GM19025 (cell line): ENCODE data around the gene SNED1.

Source experiments
- ATAC-seq: cut with Tn5 transposase; IDR thresholded peaks from one replicate; pipeline ENCODE4 v1.9.1; 2021; ENCODE audit warnings: mild to moderate bottlenecking, low read depth, moderate library complexity; ENCODE audit not compliant: unreplicated experiment

Gene SNED1

GRCh38 chr2:241003830-241004564, 5.6 kb downstream of the SNED1 start:
- ATAC-seq, result no peak

- ATAC-seq, result no peak
Observed at GRCh38 chr2:241005569-241005968, 7.2 kb downstream of the SNED1 start.

DNA sequence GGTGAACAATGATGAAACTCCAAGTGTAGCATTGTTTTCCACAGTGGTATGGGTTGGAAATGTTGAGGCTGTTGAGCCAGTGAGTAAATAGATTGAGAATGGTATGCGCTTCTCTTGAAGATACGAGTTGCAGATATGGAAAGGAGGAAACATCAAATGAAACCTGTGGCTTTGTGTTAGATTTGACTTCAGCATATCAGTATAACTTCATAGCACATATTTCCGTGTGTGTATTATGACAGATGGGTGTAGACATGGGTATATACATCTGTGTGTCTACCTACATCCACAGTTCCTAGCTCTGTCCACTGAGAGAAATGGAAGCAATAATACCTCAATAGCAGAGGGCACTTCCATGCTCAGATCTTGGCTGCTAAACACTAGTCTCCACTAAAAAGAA, 8.0 kb downstream of the SNED1 start:
- ATAC-seq, result no peak

DNA sequence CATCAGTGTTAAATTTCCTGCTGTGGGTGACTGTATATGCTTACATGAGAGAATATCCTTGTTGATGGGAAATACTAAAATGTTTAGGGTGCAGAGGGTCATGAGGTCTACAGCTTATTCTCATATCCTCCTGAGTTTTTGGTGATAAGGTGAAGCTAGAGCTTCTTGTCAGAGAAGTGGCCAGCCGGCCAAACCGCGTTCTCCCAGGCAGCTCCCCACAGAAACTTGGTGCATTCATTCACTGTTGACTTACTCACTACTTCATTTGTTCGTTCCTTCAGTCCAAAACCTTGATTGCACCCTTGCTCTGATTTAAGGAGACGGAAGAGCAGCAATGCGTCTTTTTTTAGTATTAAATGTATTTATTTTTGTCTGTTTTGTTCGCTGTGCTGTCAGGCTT, 8.7 kb downstream of the SNED1 start:
- no peak for ATAC-seq

DNA sequence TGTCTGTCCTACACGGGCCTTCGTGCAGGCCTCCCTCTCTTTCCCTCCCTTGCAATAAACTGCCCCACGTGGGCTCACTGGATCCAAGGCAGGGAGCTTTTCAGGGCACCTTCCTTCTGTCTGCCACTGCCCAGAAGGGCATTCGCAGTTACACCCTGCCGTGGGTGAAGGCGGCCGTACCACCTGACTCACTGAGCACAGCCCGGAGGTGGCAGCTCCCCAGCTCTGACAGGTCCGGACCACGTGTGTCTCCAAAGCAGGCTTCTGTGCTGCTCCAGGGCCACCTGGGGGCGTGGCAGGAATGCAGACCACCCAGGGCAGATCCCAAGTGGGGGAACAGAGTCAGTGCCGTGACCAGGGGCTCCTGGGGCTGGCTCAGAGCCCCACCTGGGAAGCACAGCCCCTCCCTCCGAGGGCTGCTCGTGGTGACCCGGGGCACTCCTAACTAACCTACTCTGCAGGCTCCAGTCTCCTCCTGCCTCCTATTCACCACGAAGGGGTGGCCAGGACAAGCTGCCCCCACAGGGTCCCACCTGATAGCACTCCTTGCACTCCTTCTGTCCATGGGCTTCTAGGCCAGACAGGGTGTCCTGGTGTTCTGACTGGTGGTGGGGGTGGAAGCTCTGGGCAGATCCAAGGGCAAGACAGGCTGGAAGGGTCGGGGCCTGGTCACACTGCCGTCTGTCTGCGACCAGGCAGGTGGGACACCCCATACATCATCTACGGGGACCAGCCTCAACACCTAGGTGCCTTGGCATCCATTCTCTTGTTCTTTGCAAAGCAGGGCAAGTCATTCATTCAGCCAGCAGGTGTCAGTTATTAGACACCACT, 9.7 kb downstream of the SNED1 start:
- no peak for ATAC-seq

DNA sequence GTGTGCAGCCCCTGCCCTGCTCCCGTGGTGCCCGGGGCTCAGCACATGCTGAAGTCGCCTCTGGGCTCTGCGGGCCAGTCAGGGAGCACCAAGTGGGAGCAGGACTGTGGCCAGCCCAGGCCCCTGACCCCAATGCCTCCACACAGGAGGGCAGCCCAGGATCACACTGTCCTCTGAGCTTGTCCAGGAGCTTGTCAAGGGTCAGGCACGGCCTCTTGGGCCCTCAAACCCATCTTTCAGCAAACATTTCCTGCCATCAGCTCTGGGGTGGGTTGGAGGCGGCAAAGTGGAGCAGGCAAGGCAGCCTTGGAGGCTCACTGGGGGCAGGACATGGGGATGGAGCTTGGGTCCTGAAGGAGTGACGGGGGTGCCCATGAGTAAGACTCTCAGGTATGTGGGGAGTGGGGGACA, 10.3 kb downstream of the SNED1 start:
- ATAC-seq, result no peak

GRCh38 chr2:241009191-241009590, 10.8 kb downstream of the SNED1 start:
- ATAC-seq, result no peak

DNA sequence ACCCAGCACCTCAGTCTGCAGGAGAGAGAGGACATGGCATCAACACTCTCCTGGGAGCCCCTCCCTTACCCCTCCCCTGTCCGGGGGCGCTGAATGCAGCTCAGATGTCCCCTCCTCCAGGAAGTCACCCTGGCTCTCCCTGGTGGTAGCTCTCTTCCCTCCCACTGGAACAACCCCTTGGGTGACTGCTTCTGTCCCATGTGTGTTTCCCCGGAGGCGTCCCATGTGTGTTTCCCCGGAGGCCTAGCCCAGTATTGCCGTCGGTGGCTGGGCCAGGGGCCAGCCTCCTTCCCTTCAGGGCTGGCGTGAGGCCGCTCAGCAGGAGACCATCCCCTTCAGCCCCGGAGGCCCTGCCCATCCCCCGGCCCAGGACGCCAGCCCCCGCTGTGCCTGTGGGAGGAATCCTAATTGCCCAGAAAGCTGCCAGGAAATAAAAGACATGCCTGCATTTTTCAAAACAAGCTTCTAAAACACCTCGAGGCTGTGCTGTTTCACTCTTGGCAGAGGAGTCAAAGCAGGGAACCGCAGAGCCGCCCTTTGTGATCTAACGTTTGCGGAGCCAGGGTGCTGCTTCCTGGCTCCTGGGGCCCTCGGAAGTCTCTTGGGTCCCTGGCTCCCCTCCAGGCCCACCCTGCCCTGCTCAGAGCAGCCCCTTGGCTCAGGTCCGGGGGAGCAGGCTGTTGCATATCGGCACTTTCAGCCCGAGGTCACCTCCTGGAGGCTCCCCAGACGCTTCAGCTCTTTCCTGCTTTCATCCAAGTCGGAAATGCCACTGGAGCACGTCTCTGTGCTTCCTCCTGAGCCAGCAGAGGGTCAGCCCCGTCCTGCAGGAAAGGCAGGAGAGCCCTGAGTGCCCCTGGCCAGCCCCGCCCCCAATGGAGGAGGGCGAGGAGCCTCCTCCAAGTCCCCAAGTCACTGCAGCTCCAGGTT, 11.4 kb downstream of the SNED1 start:
- ATAC-seq, result no peak

DNA sequence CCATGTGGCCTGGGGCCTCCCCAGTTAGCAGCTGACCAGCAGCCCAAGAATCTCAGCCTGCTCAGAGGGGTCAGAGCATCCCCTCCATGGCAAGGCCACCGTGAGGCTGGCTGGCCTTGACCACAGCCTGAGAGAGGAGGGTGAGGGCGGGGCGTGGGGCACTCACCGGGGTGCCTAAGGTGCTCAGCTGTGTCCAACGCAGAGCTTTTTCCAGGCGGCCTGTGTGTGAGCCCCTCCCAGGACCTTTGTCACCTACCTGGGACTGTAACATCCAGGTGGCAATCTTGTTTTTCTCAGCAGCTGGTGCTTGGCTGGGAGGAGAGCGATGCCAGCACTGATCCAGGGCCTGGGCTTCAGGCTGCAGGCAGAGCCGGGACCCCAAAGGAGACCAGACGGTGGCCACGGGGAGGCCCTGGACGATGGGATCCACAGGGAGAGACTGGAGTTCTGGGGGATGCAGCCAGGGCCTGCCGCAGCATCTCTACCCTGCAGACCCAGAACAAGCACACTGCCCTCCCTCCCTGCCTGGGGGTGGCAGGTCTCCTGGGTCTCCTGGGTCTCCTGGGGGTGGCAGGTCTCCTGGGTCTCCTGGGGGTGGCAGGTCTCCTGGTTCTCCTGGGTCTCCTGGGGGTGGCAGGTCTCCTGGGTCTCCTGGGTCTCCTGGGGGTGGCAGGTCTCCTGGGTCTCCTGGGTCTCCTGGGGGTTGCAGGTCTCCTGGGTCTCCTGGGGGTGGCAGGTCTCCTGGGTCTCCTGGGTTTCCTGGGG, 12.3 kb downstream of the SNED1 start:
- ATAC-seq, result no peak

DNA sequence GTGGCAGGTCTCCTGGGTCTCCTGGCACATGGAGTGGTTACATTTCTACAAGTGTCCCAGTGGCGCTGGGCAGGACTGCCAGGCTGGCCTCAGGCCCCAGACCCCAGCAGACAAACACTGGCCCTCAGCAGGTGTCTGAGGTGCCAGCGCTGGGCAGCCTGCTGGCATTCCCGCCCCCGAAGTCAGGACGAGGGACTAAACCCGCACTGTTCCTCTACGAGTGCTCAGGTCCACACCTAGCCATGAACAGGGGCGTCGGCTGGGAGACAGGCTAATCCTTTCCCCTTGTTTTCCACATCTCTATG, 12.8 kb downstream of the SNED1 start:
- ATAC-seq, result no peak

- ATAC-seq, result no peak
Observed at GRCh38 chr2:241011751-241012510, 13.5 kb downstream of the SNED1 start.

GRCh38 chr2:241014224-241014623, 15.8 kb downstream of the SNED1 start:
- ATAC-seq, result no peak

DNA sequence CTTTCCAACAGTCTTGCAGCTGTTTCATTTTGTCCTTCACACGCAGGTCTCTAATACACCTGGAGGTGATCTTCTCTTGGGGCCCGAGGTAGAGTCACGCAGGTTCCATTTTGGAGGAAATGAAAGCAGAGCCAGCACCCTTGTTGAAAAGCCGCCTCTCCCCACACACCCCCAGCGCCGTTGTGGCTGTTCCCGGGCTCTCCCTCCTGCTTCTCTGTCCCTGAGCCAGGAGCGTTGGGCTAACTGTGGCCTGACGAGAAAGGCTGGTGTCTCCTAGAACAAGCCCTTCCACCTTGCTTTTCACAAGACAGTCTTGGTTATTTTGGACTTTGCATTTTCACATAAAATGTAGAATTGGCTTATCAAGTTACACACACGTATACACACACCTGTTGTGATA, 16.3 kb downstream of the SNED1 start:
- no peak for ATAC-seq

DNA sequence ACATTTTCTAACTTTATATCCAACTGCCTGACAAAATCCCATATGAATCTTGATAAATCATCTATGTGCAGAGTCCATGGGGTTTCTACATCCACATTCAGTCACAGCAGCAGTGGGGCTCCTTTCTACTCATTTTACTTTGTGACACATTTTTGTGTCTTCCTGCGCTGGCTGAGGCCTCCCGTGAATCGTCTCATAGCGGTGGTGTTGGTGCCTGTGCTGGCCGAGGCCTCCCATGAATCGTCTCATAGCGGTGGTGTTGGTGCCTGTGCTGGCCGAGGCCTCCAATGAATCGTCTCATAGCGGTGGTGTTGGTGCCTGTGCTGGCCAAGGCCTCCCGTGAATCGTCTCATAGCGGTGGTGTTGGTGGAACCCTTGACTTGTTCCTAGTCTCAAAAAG, 17.0 kb downstream of the SNED1 start:
- ATAC-seq, result no peak

- ATAC-seq, result no peak
Observed at GRCh38 chr2:241017228-241017940, 19.0 kb downstream of the SNED1 start.

DNA sequence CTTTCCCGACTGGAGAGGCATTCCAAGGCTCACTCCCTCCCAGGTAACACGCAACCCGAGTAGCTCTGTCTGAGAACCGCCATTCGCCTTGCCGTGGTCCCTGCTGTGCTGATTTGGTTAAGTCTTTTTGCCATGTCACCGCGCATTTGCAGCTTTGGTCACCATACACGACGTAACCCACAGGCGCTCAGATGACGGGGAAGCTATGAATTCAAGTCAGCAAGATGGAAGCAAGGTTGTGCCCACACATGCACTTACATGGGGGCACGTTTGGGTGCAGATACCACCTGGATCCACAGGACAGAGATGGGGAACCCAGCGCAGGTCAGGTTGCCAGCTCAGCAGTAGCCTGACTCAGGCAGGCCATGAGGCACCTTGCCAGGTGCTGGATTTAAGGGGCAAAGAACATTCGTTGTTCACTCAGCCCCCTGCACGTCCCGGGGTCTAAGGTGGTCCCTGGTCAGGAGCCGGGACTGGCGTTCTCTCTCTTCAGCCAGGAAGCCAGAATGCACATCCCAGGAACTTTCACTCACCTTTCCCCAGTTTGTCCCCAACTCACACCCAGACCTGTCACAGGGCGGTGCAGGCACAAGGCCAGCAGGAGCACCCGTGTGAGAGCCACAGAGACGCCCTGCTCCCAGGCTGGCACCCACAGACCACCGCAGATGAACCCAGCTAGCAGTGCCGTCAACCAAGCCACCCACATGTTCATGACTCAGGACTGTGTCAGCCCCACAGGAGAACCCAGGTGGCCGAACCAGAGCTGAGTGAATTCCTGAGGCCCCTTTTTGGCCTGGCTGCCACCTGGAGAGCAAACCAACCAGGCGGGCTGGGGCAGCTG, 19.9 kb downstream of the SNED1 start:
- no peak for ATAC-seq

DNA sequence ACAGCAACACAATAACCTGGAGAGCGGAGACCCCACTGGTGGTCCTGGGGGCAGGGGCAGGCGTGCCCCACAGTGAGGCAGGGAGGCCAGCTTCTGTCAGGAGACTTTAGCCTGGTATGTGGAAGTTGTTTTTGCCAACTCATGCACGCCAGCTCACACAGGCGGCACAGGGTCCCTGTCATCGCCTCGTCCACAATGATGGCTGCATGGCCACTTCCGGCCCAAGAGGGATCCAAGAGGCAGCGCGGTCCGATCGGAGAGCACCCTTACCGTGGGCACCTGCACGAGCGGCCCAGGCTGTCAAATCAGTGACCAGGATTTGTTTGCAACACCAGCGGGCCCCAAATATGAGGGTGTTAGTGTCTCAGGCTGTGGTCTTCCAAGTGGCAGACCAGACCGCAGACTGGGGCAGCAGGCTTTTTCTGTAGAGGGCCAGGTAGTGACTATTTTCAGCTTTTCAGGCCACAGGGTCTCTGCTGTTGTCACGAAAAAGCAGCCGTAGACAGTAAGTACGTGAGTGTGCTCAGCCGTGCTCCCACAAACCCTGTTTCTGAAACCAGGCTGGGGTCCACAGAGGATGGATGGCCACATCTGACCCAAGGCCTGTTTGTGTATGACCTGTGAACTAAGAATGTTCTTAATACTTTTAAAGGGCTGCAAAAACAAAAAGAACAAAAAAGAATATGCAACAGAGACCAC, 21.2 kb downstream of the SNED1 start:
- no peak for ATAC-seq

- no peak for ATAC-seq
Observed at GRCh38 chr2:241020201-241020600, 21.8 kb downstream of the SNED1 start.
